ENCODE measurements around the gene ICA1.
A peak's percentile ranks its signal among the peaks of the same experiment; 100 is the strongest.
"Not testable (repeated sequence)": the region's sequence is repeated elsewhere in the genome, so short reads cannot be mapped to it uniquely, and the experiment has no call there.

ICA1 gene

DNA sequence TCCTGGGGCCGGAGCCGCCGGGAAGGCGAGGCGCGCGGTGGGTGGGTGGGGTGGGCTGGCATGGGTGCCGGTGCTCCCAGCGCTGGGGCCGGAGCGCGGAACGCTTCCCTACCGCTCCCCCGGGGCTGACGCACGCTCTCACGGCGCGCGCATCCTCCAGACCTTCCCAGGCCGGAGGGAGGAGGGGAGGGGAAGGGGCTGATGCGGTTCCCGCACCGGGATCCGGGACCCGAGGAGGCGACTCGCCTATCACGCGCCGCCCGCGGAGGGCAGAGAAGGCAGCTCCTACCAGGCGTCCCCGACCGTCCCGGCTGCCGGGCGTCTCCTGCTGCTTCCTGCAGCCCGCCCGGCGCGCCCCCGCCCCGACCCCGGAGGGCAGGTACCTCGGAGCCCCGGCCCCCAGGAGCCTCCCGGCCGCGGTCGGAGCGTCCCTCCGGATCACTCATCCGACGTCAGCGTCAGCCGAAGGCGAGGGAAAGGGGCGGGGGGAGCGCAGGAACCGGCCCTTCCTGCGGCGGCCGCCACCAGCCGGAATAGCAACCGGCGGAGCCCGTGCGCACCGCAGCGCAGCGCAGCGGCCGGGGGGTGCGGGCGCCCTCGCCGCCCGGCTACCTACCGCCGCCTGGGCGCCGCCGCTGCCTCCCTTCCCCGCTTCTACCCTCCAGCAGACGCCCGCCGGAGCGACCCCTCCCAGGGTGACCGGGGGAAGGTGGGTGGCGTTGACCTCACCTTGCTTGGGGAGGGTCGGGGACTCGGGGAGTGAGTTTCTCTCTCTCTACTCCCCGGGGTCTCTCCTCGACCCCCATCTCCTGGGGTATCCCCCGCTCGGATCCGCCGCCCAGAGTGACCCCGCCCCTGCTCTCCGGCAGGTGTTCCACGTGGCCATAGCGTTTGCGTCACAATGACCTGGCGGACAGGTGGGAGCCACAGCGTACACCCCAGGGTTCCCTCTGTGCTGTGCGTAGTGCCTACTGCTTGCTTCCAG is at the start of gene ICA1:
ICA1 (minus strand) TSS at position 457 of the 985 bp plus-strand sequence. CDS start 26,241 bp downstream, outside the sequence.
- peak within 1 kb of the TSS; percentile 51 for H3K4me3 ChIP-seq (ENCODE audit: low read depth, low read length)
- DNase-seq (ENCODE audit: low read depth, low spot score), result peak; percentile 36
- TF ChIP-seq, protein P1, sequence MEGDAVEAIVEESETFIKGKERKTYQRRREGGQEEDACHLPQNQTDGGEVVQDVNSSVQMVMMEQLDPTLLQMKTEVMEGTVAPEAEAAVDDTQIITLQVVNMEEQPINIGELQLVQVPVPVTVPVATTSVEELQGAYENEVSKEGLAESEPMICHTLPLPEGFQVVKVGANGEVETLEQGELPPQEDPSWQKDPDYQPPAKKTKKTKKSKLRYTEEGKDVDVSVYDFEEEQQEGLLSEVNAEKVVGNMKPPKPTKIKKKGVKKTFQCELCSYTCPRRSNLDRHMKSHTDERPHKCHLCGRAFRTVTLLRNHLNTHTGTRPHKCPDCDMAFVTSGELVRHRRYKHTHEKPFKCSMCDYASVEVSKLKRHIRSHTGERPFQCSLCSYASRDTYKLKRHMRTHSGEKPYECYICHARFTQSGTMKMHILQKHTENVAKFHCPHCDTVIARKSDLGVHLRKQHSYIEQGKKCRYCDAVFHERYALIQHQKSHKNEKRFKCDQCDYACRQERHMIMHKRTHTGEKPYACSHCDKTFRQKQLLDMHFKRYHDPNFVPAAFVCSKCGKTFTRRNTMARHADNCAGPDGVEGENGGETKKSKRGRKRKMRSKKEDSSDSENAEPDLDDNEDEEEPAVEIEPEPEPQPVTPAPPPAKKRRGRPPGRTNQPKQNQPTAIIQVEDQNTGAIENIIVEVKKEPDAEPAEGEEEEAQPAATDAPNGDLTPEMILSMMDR (IDR thresholded peaks at IDR 0.05; ENCODE audit: low read depth, low read length), result no peak
- in situ Hi-C loops (cut with HindIII; ENCODE audit: low sequenced_read_pairs), result no loop called here

DNA sequence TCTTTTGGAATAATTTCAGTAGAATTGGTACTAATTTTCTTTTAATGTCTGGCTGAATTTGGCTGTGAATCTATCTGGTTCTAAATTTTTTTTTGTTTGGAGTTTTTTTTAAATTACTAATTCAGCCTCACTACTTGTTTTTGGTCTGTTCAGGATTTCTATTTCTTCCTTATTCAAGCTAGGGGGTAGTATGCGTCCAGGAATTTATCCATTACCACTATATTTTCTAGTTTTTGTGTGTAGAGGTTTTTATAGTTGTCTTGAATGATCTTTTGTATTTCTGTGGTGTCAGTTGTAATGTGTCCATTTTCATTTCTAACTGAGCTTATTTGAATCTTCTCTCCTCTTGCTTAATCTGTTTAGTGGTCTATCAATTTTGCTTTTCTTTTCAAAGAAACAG is 48.9 kb upstream of the ICA1 start:
- TF ChIP-seq, protein P1 (IDR thresholded peaks at IDR 0.05; ENCODE audit: low read depth, low read length), result no peak
- no peak for DNase-seq (ENCODE audit: low read depth, low spot score)
- in situ Hi-C loops (cut with HindIII; ENCODE audit: low sequenced_read_pairs), result no loop called here
- H3K4me3 ChIP-seq (ENCODE audit: low read depth, low read length), result no peak overlapping the region

DNA sequence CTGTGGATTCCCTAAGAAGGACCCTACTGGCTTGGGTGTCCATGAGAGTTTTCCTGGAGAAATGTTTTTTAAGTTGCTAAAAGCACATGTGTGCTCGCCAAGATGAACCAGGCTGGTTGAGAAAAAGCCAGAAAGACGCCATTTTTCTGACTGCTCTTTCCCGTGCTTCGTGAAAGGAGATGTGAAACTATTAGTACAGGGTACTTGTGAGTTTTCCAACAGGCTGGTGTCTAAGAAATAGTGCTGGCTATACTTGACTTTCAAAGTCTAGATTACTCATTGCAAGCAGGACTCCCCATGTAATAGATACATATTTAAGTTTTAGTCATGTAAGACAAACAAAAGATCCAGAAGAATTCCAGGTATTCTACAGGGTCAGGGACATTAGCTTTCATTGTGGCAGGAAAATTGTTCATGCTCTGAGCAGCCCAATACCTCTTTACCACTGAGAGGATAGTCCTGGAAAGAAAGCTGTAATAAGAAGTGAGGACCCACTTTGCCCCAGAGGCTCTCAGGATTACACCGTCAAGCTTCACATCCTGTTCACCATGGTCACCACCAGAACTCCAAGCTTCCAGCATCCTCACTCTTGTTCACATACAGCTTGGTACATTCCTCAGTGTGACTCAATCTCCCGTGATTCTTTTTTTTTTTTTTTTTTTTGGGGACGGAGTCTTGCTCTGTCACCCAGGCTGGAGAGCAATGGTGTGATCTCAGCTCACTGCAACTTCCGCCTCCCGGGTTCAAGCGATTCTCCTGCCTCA is 43.8 kb upstream of the ICA1 start:
- TF ChIP-seq, protein P1 (IDR thresholded peaks at IDR 0.05; ENCODE audit: low read depth, low read length), result no peak
- in situ Hi-C loops (cut with HindIII; ENCODE audit: low sequenced_read_pairs), result no loop called here
- H3K4me3 ChIP-seq (ENCODE audit: low read depth, low read length), result no peak overlapping the region
- DNase-seq (ENCODE audit: low read depth, low spot score), result no peak

DNA sequence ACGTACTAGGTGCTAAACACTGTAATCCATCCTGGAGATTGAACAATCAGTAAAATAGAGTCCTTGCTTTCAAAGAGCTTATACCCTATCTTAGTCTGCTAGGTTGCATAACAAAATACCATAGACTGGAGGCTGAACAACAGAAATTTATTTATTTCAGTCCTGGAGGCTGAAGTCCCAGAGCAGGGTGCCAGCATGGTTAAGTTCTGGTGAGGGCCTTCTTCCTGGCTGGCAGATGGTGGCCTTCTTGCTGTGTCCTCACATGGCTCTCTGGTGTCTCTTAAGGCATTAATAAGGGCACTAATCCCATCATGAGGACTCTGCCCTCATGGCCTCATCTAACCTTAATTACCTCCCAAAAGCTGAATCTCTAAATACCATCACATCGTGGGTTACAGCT is 43.1 kb upstream of the ICA1 start:
- DNase-seq (ENCODE audit: low read depth, low spot score), result no peak
- H3K4me3 ChIP-seq (ENCODE audit: low read depth, low read length), result no peak overlapping the region
- TF ChIP-seq, protein P1 (IDR thresholded peaks at IDR 0.05; ENCODE audit: low read depth, low read length), result no peak
- in situ Hi-C loops (cut with HindIII; ENCODE audit: low sequenced_read_pairs), result no loop called here

DNA sequence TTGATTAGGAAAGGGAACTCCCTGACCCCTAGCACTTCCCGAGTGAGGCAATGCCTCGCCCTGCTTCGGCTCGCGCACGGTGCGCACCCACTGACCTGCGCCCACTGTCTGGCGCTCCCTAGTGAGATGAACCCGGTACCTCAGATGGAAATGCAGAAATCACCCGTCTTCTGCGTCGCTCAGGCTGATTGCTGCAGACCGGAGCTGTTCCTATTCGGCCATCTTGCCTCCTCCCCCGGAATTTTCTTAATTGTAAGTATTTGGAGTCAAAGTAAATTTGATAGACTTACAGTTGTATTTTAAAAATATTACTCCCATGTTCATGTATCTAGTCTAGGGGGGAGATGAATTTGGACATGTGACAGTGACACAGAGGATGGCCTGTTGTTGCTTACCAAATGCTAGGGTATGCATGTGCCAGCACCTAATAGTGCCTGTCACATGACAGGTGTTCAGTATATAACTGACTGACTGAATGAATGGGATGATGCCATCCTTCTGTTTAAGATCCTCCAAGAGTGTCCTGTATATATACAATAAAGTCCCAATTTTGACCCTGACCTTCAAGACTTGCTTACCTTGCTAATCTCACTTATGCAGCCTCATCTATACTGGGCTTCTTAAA is 42.0 kb upstream of the ICA1 start:
- no peak for DNase-seq (ENCODE audit: low read depth, low spot score)
- TF ChIP-seq, protein P1 (IDR thresholded peaks at IDR 0.05; ENCODE audit: low read depth, low read length), result no peak
- H3K4me3 ChIP-seq (ENCODE audit: low read depth, low read length), result no peak overlapping the region
- in situ Hi-C loops (cut with HindIII; ENCODE audit: low sequenced_read_pairs), result no loop called here

DNA sequence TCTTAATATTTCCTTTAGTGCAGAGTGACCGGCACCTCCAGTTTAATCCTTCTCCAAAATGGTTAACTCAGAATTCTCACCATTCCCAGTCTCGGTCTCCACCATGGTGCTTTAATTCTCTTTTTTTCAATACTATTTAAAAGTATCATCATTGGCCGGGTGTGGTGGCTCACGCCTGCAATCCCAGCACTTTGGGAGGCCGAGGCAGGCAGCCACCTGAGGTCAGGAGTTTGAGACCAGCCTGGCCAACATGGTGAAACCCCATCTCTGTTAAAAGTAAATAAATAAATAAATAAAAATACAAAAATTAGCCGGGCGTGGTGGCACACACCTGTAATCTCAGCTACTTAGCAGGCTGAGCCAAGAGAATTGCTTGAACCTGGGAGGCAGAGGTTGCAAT is 35.1 kb upstream of the ICA1 start:
- in situ Hi-C loops (cut with HindIII; ENCODE audit: low sequenced_read_pairs); H3K4me3 ChIP-seq (ENCODE audit: low read depth, low read length); DNase-seq (ENCODE audit: low read depth, low spot score): not testable (repeated sequence)

All from astrocyte of the spinal cord (primary cell).